ENCODE data around the gene AFAP1.

AFAP1 gene

GRCh38 chr4:7860600-7861163 lies 79.0 kb downstream of the AFAP1 start:
- no peak for DNase-seq

- DNase-seq: no peak
Measured at GRCh38 chr4:7859326-7859725, 80.3 kb downstream of the AFAP1 start.

GRCh38 chr4:7858498-7858897 lies 81.2 kb downstream of the AFAP1 start:
- DNase-seq: no peak

- DNase-seq: no peak
Measured at GRCh38 chr4:7857993-7858392, 81.7 kb downstream of the AFAP1 start.

- no peak for DNase-seq
Measured at GRCh38 chr4:7857238-7857701, 82.4 kb downstream of the AFAP1 start.

- DNase-seq: no peak
Measured at GRCh38 chr4:7855731-7856130, 83.9 kb downstream of the AFAP1 start.

GRCh38 chr4:7854697-7855370 lies 84.8 kb downstream of the AFAP1 start:
- DNase-seq: no peak

GRCh38 chr4:7854216-7854615 lies 85.4 kb downstream of the AFAP1 start:
- DNase-seq: no peak

- DNase-seq: no peak
Measured at GRCh38 chr4:7853271-7853670, 86.4 kb downstream of the AFAP1 start.

- DNase-seq: no peak
Measured at GRCh38 chr4:7852568-7853185, 87.0 kb downstream of the AFAP1 start.

GRCh38 chr4:7850489-7850888 lies 89.2 kb downstream of the AFAP1 start:
- no peak for DNase-seq

GRCh38 chr4:7847206-7847605 lies 92.5 kb downstream of the AFAP1 start:
- no peak for DNase-seq

GRCh38 chr4:7845493-7846128 lies 94.0 kb downstream of the AFAP1 start:
- no peak for DNase-seq

GRCh38 chr4:7844594-7844991 lies 95.1 kb downstream of the AFAP1 start:
- no peak for DNase-seq

- peak; percentile 14 for DNase-seq
Measured at GRCh38 chr4:7843831-7844593, 95.6 kb downstream of the AFAP1 start.

- no peak for DNase-seq
Measured at GRCh38 chr4:7842384-7843279, 97.0 kb downstream of the AFAP1 start.

- no peak for DNase-seq
Measured at GRCh38 chr4:7841894-7842293, 97.8 kb downstream of the AFAP1 start.

- DNase-seq: no peak
Measured at GRCh38 chr4:7841071-7841470, 98.6 kb downstream of the AFAP1 start.

GRCh38 chr4:7839856-7840255 lies 99.8 kb downstream of the AFAP1 start:
- DNase-seq: no peak

- DNase-seq: no peak
Measured at GRCh38 chr4:7838136-7838782, 101.4 kb downstream of the AFAP1 start.

- no peak for DNase-seq
Measured at GRCh38 chr4:7837597-7838135, 102.0 kb downstream of the AFAP1 start.

Measured in NCI-H510A (cell line).